SK-N-DZ (cell line): Measurements from ENCODE around the gene GRIK3.

Source experiments
- DNase-seq: peaks from one replicate; pipeline ENCODE4 v3.0.0-alpha.2; 2015; ENCODE audit warnings: low spot score

Gene GRIK3

GRCh38 chr1:37043101-37043500, 8.8 kb upstream of the GRIK3 start:
- DNase-seq, result no peak

GRCh38 chr1:37042506-37042905, 8.2 kb upstream of the GRIK3 start:
- no peak for DNase-seq

- DNase-seq, result no peak
Observed at GRCh38 chr1:37041483-37041882, 7.2 kb upstream of the GRIK3 start.

GRCh38 chr1:37040773-37041172, 6.5 kb upstream of the GRIK3 start:
- no peak for DNase-seq

- DNase-seq, result no peak
Observed at GRCh38 chr1:37040261-37040660, 5.9 kb upstream of the GRIK3 start.

- DNase-seq, result peak; percentile 80
Observed at GRCh38 chr1:37038227-37039093, 4.1 kb upstream of the GRIK3 start.

GRCh38 chr1:37037690-37038089, 3.4 kb upstream of the GRIK3 start:
- DNase-seq, result no peak

- DNase-seq, result no peak
Observed at GRCh38 chr1:37036667-37037053, 2.3 kb upstream of the GRIK3 start.

- DNase-seq, result peak; percentile 63
Observed at GRCh38 chr1:37035796-37036666, 1.7 kb upstream of the GRIK3 start.

GRCh38 chr1:37035014-37035691, 838 bp upstream of the GRIK3 start:
- DNase-seq, result no peak

GRCh38 chr1:37033355-37034101, 787 bp downstream of the GRIK3 start:
- DNase-seq, result no peak

- no peak for DNase-seq
Observed at GRCh38 chr1:37032660-37033354, 1.5 kb downstream of the GRIK3 start.

GRCh38 chr1:37031871-37032270, 2.4 kb downstream of the GRIK3 start:
- DNase-seq, result no peak

GRCh38 chr1:37031429-37031828, 2.9 kb downstream of the GRIK3 start:
- DNase-seq, result no peak

GRCh38 chr1:37028981-37029617, 5.2 kb downstream of the GRIK3 start:
- DNase-seq, result peak; percentile 55

GRCh38 chr1:37021502-37021901, 12.8 kb downstream of the GRIK3 start:
- no peak for DNase-seq

- no peak for DNase-seq
Observed at GRCh38 chr1:37020653-37021277, 13.6 kb downstream of the GRIK3 start.

- DNase-seq, result no peak
Observed at GRCh38 chr1:37018510-37018909, 15.8 kb downstream of the GRIK3 start.

GRCh38 chr1:37017720-37018119, 16.6 kb downstream of the GRIK3 start:
- DNase-seq, result no peak

GRCh38 chr1:37016121-37016520, 18.2 kb downstream of the GRIK3 start:
- DNase-seq, result no peak
